ENCODE measurements around the gene PYM1. TPM values are rescaled to one million over a fixed set of nuclear protein-coding genes. Genes with fewer than 3 reads are reported as not detected.

Gene PYM1
- total RNA-seq, 2 experiments from 2014 or later: 22.1 to 22.9 TPM

- intact Hi-C loops (cut with micrococcal nuclease): no loop called here
- no peak overlapping the region for H3K27ac Mint-ChIP-seq
- H3K4me1 Mint-ChIP-seq (ENCODE audit: low read depth): peaks cover 20% of the 10 kb centered on the region
- CTCF ChIA-PET: no interaction called here
- no peaks in the 10 kb centered on the region for H3K9me3 Mint-ChIP-seq
- peaks cover 16% of the 10 kb centered on the region for H3K36me3 Mint-ChIP-seq (ENCODE audit: low read depth)
- no peaks in the 10 kb centered on the region for H3K27me3 Mint-ChIP-seq
- POLR2A ChIA-PET: interaction anchor here (0.8 kb wide), 1 partner anchor 1598 kb away, joined by 3 read pairs; no protein-coding TSS in a partner anchor
- DNase-seq (no peak), ATAC-seq (no peak)
- TF ChIP-seq, protein P1, sequence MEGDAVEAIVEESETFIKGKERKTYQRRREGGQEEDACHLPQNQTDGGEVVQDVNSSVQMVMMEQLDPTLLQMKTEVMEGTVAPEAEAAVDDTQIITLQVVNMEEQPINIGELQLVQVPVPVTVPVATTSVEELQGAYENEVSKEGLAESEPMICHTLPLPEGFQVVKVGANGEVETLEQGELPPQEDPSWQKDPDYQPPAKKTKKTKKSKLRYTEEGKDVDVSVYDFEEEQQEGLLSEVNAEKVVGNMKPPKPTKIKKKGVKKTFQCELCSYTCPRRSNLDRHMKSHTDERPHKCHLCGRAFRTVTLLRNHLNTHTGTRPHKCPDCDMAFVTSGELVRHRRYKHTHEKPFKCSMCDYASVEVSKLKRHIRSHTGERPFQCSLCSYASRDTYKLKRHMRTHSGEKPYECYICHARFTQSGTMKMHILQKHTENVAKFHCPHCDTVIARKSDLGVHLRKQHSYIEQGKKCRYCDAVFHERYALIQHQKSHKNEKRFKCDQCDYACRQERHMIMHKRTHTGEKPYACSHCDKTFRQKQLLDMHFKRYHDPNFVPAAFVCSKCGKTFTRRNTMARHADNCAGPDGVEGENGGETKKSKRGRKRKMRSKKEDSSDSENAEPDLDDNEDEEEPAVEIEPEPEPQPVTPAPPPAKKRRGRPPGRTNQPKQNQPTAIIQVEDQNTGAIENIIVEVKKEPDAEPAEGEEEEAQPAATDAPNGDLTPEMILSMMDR (IDR thresholded peaks at IDR 0.05): no peak
- H3K4me3 Mint-ChIP-seq: no peak overlapping the region
Measured at GRCh38 chr12:55909513-55909884, 18.2 kb downstream of the PYM1 start.

GRCh38 chr12:55908726-55909512 lies 18.8 kb downstream of the PYM1 start:
- H3K27me3 Mint-ChIP-seq: no peaks in the 10 kb centered on the region
- TF ChIP-seq, protein P1 (IDR thresholded peaks at IDR 0.05): no peak
- no peak overlapping the region for H3K27ac Mint-ChIP-seq
- ATAC-seq: no peak
- intact Hi-C loops (cut with micrococcal nuclease): no loop called here
- H3K9me3 Mint-ChIP-seq: no peaks in the 10 kb centered on the region
- ChIA-PET CTCF (no interaction called here), POLR2A (no interaction called here)
- DNase-seq: no peak
- H3K36me3 Mint-ChIP-seq (ENCODE audit: low read depth): peaks cover 11% of the 10 kb centered on the region
- H3K4me3 Mint-ChIP-seq: no peak overlapping the region
- peaks cover 14% of the 10 kb centered on the region for H3K4me1 Mint-ChIP-seq (ENCODE audit: low read depth)

- TF ChIP-seq, protein P1 (IDR thresholded peaks at IDR 0.05): no peak
- H3K27me3 Mint-ChIP-seq: no peaks in the 10 kb centered on the region
- peaks cover 6% of the 10 kb centered on the region for H3K36me3 Mint-ChIP-seq (ENCODE audit: low read depth)
- POLR2A ChIA-PET: no interaction called here
- H3K4me3 Mint-ChIP-seq: no peak overlapping the region
- intact Hi-C loops (cut with micrococcal nuclease): no loop called here
- no peaks in the 10 kb centered on the region for H3K9me3 Mint-ChIP-seq
- DNase-seq: no peak
- peaks cover 3% of the 10 kb centered on the region for H3K4me1 Mint-ChIP-seq (ENCODE audit: low read depth)
- CTCF ChIA-PET: no interaction called here
- no peak for ATAC-seq
- no peak overlapping the region for H3K27ac Mint-ChIP-seq
Measured at GRCh38 chr12:55906056-55906455, 21.6 kb downstream of the PYM1 start.

DNA sequence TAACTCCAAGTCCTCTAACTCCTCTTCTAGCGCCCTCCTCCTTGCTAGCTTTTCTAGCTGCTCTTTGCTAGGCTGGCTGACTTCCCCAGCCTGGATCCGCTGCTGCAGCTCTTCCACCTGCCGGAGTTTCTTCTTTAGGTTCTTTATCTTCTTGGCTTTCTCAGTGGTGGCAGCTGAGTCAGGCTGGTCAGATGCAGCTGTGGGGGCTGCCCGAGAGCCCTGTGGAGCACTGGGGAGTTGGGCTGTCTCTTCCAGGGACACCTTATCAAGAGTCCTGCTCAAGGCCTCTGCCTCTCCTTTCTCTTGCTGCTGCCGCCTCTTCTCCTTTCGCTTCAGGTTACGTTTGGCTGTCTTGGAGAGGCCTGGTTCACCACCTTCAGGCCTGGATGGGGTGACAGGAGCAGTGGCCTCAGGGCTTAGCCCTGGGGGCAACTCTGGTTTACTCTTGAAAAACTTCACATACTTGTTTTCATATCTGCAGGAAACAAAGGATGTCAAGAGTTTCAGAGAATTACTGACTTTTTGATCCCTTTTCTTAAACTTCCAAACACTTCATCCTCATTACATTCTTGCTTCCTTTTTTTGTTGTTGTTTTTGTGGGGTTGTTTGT lies 25.7 kb downstream of the PYM1 start:
- peaks cover 6% of the 10 kb centered on the region for H3K36me3 Mint-ChIP-seq (ENCODE audit: low read depth)
- intact Hi-C loops (cut with micrococcal nuclease): no loop called here
- no peak overlapping the region for H3K27ac Mint-ChIP-seq
- peaks cover 13% of the 10 kb centered on the region for H3K4me1 Mint-ChIP-seq (ENCODE audit: low read depth)
- no peak for ATAC-seq
- CTCF ChIA-PET: interaction anchor here (1.6 kb wide), 1 partner anchor 163 kb away, joined by 3 read pairs; no protein-coding TSS in a partner anchor
- H3K4me3 Mint-ChIP-seq: no peak overlapping the region
- TF ChIP-seq, protein P1 (IDR thresholded peaks at IDR 0.05): no peak
- no peaks in the 10 kb centered on the region for H3K27me3 Mint-ChIP-seq
- H3K9me3 Mint-ChIP-seq: no peaks in the 10 kb centered on the region
- DNase-seq: no peak
- POLR2A ChIA-PET: no interaction called here

DNA sequence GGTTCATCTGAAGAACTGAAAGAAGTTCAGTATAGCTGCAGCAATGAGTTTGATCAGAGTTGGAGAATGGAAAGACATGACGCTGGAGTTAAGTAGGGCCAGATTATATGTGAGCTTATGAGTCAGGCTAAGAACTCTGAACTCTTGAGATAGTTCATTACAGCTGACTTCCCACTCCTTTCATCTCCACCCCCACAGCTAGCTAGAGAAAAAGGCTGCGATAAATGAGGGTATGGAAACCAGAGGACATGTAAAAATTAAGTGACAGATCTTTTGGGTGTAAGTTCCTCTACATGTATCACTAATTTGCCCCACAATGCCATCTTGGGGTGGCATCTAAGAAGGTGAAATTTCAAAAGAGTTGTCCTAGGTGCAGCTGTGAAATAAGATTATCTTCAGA lies 28.6 kb downstream of the PYM1 start:
- peak; percentile 96 for ATAC-seq
- peak overlapping the region; percentile 2 for H3K4me3 Mint-ChIP-seq
- peak; percentile 73 for DNase-seq
- H3K36me3 Mint-ChIP-seq (ENCODE audit: low read depth): peaks cover 6% of the 10 kb centered on the region
- peaks cover 10% of the 10 kb centered on the region for H3K4me1 Mint-ChIP-seq (ENCODE audit: low read depth)
- intact Hi-C loops (cut with micrococcal nuclease): no loop called here
- H3K27me3 Mint-ChIP-seq: no peaks in the 10 kb centered on the region
- TF ChIP-seq, protein P1 (IDR thresholded peaks at IDR 0.05): peak; percentile 16
- no peaks in the 10 kb centered on the region for H3K9me3 Mint-ChIP-seq
- ChIA-PET CTCF (interaction anchor here (0.8 to 1.5 kb wide), 8 partner anchors 12 to 160 kb away, joined by 3 to 5 read pairs (median 3); no protein-coding TSS in a partner anchor), POLR2A (interaction anchor here (1.0 to 1.6 kb wide), 4 partner anchors 13 to 205 kb away, joined by 3 to 5 read pairs (median 4); partner anchors contain the start of genes PA2G4 and PYM1)
- peak overlapping the region; percentile 82 for H3K27ac Mint-ChIP-seq

All from activated CD8-positive, alpha-beta T cell treated with anti-CD3 and anti-CD28 coated beads for 36 hours (primary cell).